ENCODE results near the gene NKX2-2. TPM values are rescaled to one million over a fixed set of nuclear protein-coding genes. Genes with fewer than 3 reads are reported as not detected.

The NKX2-2 gene
- total RNA-seq, 1 experiment from 2014 or later = 19.8 TPM

- Histone ChIP-seq H3K4me1 (replicated peaks) (peaks cover 24% of the 10 kb centered on the region), H3K9me3 (replicated peaks) (no peaks in the 10 kb centered on the region), H3K36me3 (peaks cover 7% of the 10 kb centered on the region), H3K27ac (no peak overlapping the region), H3K4me3 (no peak overlapping the region), H3K27me3 (replicated peaks) (peaks cover 20% of the 10 kb centered on the region)
- peak in 1 of 2 experiments; percentile 40 for DNase-seq (ENCODE audit: low read depth in 1 of 2, low spot score in 2 of 2)
Measured at GRCh38 chr20:21517566-21518277, 3.9 kb upstream of the NKX2-2 start.

- Histone ChIP-seq H3K9me3 (replicated peaks) (no peaks in the 10 kb centered on the region), H3K4me1 (replicated peaks) (peaks cover 21% of the 10 kb centered on the region), H3K36me3 (peaks cover 14% of the 10 kb centered on the region), H3K27me3 (replicated peaks) (peaks cover 13% of the 10 kb centered on the region), H3K27ac (no peak overlapping the region), H3K4me3 (no peak overlapping the region)
- peak in 1 of 2 experiments; percentile 34 for DNase-seq (ENCODE audit: low read depth in 1 of 2, low spot score in 2 of 2)
Measured at GRCh38 chr20:21516861-21517565, 3.1 kb upstream of the NKX2-2 start.

DNA sequence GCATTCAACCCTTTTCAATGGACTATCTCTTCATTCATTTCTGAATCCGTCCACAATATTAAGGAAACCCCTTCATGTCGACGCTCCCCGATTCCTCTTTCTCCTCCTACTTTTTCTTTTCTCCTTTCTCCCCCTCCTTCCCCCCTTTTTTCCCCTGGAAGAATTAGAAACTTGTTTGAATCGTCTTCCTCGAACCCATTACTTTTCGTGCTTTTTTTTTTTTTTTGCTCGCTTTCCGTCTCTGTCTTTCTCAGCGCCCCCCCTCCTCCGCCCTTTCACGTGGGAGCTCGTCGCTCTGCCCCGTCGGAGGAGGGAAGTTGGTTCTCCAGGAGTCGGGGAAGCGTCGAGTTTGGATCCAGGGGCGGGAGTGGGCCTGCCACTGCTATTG, 2.3 kb upstream of the NKX2-2 start:
- H3K36me3 ChIP-seq = peaks cover 23% of the 10 kb centered on the region
- H3K4me3 ChIP-seq = peak overlapping the region; percentile 82
- peak in 1 of 2 experiments; percentile 39 for DNase-seq (ENCODE audit: low read depth in 1 of 2, low spot score in 2 of 2)
- peaks cover 16% of the 10 kb centered on the region for H3K4me1 ChIP-seq (replicated peaks)
- peaks cover 4% of the 10 kb centered on the region for H3K27me3 ChIP-seq (replicated peaks)
- no peaks in the 10 kb centered on the region for H3K9me3 ChIP-seq (replicated peaks)
- H3K27ac ChIP-seq = no peak overlapping the region

GRCh38 chr20:21515300-21516179, 1.7 kb upstream of the NKX2-2 start:
- Histone ChIP-seq H3K4me3 (peak overlapping the region; percentile 82), H3K36me3 (peaks cover 25% of the 10 kb centered on the region), H3K9me3 (replicated peaks) (no peaks in the 10 kb centered on the region), H3K27me3 (replicated peaks) (no peaks in the 10 kb centered on the region), H3K27ac (no peak overlapping the region), H3K4me1 (replicated peaks) (peaks cover 12% of the 10 kb centered on the region)
- peak; percentile 40 to 64 for DNase-seq (ENCODE audit: low read depth in 1 of 2, low spot score in 2 of 2)

DNA sequence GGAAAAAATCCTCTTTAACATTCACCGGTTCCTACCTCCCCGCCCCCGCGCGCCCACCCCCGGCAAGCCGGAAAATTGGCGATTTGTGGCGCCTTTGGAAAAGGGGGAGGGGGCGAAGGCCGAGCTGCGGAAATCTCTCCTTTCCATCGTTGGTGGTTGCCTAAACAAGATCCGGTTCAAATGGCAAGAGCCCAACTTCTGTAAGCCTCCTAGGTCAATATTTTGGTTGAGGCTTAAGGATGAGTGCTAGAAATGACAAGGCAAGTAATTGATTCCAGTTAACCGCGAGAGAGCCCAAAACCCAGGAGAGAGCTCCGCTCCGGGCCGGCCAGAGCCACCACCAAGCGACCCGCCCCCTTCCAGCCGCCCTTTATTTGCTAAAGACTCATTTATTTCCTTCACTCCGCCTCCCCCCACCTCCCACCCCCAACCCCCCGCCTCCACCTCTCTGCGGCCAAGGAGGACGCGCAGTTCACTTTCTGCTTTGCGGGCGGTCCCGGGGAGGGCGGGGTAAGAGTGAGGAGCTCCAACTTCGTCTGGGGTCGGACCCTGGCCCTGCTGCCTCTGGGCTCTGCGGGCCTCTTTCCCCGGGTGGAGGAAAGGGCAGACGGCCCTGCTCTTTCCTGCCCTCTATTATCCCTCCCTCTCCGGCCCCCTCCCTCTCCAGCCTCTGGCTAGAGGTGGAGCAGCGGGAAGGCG, 838 bp upstream of the NKX2-2 start:
- Histone ChIP-seq H3K9me3 (replicated peaks) (no peaks in the 10 kb centered on the region), H3K4me1 (replicated peaks) (peaks cover 12% of the 10 kb centered on the region), H3K4me3 (peak overlapping the region; percentile 82), H3K27ac (peak overlapping the region; percentile 66), H3K36me3 (peaks cover 28% of the 10 kb centered on the region), H3K27me3 (replicated peaks) (no peaks in the 10 kb centered on the region)
- peak; percentile 66 to 78 for DNase-seq (ENCODE audit: low read depth in 1 of 2, low spot score in 2 of 2)

DNA sequence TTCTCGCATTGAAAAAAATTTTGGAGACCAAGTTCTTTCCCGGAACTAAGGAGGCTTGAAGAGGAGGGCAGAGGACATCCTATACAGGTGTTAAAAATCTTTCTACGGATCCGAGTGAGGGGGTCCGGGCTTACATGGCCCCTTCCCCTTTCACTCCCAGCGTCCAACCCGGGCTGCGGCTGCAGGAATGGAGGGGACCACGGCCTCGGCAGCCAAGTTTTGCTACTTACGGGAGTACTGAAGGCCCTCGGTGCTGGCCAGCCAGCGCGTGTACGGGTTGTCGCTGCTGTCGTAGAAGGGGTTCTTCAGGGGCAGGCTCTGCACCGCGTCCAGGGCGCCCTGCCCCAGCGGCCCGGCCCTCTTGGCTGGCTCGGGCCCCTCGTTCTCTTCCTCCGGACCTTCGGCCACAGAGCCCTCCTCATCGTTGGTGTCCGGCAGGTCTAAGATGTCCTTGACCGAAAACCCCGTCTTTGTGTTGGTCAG, 642 bp downstream of the NKX2-2 start:
- Histone ChIP-seq H3K4me3 (peak overlapping the region; percentile 82), H3K27me3 (replicated peaks) (no peaks in the 10 kb centered on the region), H3K9me3 (replicated peaks) (no peaks in the 10 kb centered on the region), H3K36me3 (peaks cover 40% of the 10 kb centered on the region), H3K27ac (peak overlapping the region; percentile 66), H3K4me1 (replicated peaks) (peaks cover 12% of the 10 kb centered on the region)
- DNase-seq (ENCODE audit: low read depth in 1 of 2, low spot score in 2 of 2) = peak; percentile 47 to 56

GRCh38 chr20:21512634-21513180, 1.2 kb downstream of the NKX2-2 start:
- Histone ChIP-seq H3K9me3 (replicated peaks) (no peaks in the 10 kb centered on the region), H3K36me3 (peaks cover 45% of the 10 kb centered on the region), H3K4me3 (peak overlapping the region; percentile 82), H3K27me3 (replicated peaks) (no peaks in the 10 kb centered on the region), H3K27ac (peak overlapping the region; percentile 66), H3K4me1 (replicated peaks) (peaks cover 12% of the 10 kb centered on the region)
- DNase-seq (ENCODE audit: low read depth in 1 of 2, low spot score in 2 of 2) = peak; percentile 27 to 65

- peak overlapping the region; percentile 82 for H3K4me3 ChIP-seq
- peak; percentile 31 to 52 for DNase-seq (ENCODE audit: low read depth in 1 of 2, low spot score in 2 of 2)
- H3K27ac ChIP-seq = peak overlapping the region; percentile 66; the same call in 1 of the 2 replicates
- H3K27me3 ChIP-seq (replicated peaks) = no peaks in the 10 kb centered on the region
- H3K9me3 ChIP-seq (replicated peaks) = no peaks in the 10 kb centered on the region
- peaks cover 51% of the 10 kb centered on the region for H3K36me3 ChIP-seq
- peaks cover 12% of the 10 kb centered on the region for H3K4me1 ChIP-seq (replicated peaks)
Measured at GRCh38 chr20:21511850-21512633, 1.8 kb downstream of the NKX2-2 start.

DNA sequence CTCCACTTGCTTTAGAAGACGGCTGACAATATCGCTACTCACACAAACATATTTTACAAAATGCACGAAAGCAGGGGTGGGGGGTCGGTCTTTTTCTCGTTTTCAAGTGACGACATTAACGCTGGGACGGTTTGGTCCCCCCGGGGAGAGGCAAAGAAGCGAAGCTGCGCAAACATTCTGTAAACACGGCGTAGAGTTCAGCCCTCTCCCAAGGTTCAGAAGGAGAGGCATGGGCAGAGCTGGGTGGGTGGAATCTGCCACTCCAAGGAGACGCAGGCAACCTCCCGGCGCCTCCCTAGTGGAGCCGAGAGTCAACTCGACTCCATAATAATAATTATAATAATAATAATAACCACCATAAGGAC, 2.4 kb downstream of the NKX2-2 start:
- Histone ChIP-seq H3K27me3 (replicated peaks) (no peaks in the 10 kb centered on the region), H3K9me3 (replicated peaks) (no peaks in the 10 kb centered on the region), H3K36me3 (peaks cover 57% of the 10 kb centered on the region), H3K4me3 (no peak overlapping the region), H3K4me1 (replicated peaks) (peaks cover 12% of the 10 kb centered on the region), H3K27ac (no peak overlapping the region)
- peak in 1 of 2 experiments; percentile 32 for DNase-seq (ENCODE audit: low read depth in 1 of 2, low spot score in 2 of 2)

DNA sequence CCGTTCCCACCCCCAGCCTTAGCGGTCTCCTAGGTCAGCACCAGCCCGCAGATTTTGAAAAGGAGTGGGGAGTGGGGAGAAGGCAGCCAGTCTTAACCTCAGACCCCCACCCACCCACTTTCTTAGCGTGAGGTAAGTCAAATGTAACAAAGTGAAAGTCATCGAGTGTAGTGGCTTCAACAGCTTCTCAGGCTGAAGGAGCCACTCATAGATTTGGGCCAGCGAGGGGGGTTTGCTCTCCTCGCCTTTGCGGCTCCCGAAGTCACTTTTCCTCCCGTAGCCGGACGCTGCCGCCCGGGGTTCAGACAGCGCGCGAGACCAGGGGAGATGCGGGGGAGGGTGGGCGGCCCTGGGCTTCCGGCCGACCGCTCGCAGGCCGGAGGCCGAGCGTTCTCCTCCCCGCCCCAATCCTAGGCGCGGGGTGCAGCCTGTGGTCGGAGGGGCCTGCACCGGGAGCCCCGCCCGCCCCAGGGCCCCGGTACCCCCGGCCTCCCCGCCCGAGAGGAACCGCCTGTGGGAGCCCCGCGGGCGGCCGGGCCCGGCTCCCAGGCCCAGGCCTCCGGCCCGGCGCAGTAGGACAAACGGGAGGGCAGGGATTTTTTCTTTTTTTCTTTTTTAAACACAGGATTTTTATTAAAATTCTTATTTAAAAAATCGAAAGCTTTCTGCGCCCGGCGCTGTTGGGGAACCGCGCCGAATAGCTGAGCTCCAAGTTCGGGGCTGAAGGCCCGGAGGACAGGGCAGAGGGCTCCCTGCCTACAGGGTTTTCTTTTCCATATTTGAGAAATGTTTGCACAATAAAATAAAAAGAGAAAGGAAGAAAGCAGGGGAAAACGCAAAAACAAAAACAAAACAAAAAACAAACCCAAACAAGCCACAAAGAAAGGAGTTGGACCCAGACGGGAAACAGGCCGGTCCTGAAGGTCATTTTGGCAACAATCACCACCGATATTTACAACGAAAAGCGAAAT, 3.2 kb downstream of the NKX2-2 start:
- Histone ChIP-seq H3K4me3 (no peak overlapping the region), H3K36me3 (peaks cover 64% of the 10 kb centered on the region), H3K27ac (no peak overlapping the region), H3K4me1 (replicated peaks) (peaks cover 8% of the 10 kb centered on the region), H3K27me3 (replicated peaks) (no peaks in the 10 kb centered on the region), H3K9me3 (replicated peaks) (no peaks in the 10 kb centered on the region)
- peak in 1 of 2 experiments; percentile 12 for DNase-seq (ENCODE audit: low read depth in 1 of 2, low spot score in 2 of 2)

- Histone ChIP-seq H3K36me3 (peaks cover 73% of the 10 kb centered on the region), H3K4me3 (no peak overlapping the region), H3K27ac (no peak overlapping the region), H3K27me3 (replicated peaks) (no peaks in the 10 kb centered on the region), H3K4me1 (replicated peaks) (peaks cover 7% of the 10 kb centered on the region), H3K9me3 (replicated peaks) (no peaks in the 10 kb centered on the region)
- no peak for DNase-seq (ENCODE audit: low read depth in 1 of 2, low spot score in 2 of 2)
Measured at GRCh38 chr20:21509597-21510371, 4.1 kb downstream of the NKX2-2 start.

All from SJSA1 (cell line).